H9 (cell line): ENCODE data around the gene STK17B. TPM values are rescaled to one million over a fixed set of nuclear protein-coding genes. Genes with fewer than 3 reads are reported as not detected.

Experiments used
- DNase-seq: peaks from one replicate; pipeline ENCODE4 v3.0.0-alpha.2; 2017
- H2AFZ ChIP-seq: one replicate; pipeline ENCODE4 v1.6.1; 2013; ENCODE audit warnings: mild to moderate bottlenecking, low read length, control low read depth, moderate library complexity
- H2AK5ac ChIP-seq: 2 replicates; pipeline ENCODE4 v1.6.1; 2013; ENCODE audit warnings: low read length, control low read depth, mixed read lengths; ENCODE audit not compliant: insufficient read length
- H2BK120ac ChIP-seq: one replicate; pipeline ENCODE4 v1.6.1; 2013; ENCODE audit warnings: low read depth, mild to moderate bottlenecking, low read length, control low read depth, inconsistent platforms; ENCODE audit not compliant: poor library complexity, severe bottlenecking
- H2BK12ac ChIP-seq: 2 replicates; pipeline ENCODE4 v1.6.1; 2013; ENCODE audit warnings: low read length, control low read depth, mixed read lengths, low read depth; ENCODE audit not compliant: insufficient read length
- H2BK15ac ChIP-seq: 2 replicates; pipeline ENCODE4 v1.6.1; 2013; ENCODE audit warnings: low read depth, low read length, control low read depth
- H2BK20ac ChIP-seq: one replicate; pipeline ENCODE4 v1.6.1; 2013; ENCODE audit warnings: low read depth, mild to moderate bottlenecking, low read length, control low read depth, inconsistent platforms; ENCODE audit not compliant: poor library complexity, severe bottlenecking
- H2BK5ac ChIP-seq: 2 replicates; pipeline ENCODE4 v1.6.1; 2013; ENCODE audit warnings: low read length, control low read depth, mixed read lengths; ENCODE audit not compliant: insufficient read length
- H3K14ac ChIP-seq: 2 replicates; pipeline ENCODE4 v1.6.1; 2013; ENCODE audit warnings: low read length, control low read depth; ENCODE audit not compliant: insufficient read depth
- H3K18ac ChIP-seq: 2 replicates; pipeline ENCODE4 v1.6.1; 2013; ENCODE audit warnings: low read depth, mild to moderate bottlenecking, mixed read lengths, low read length, control low read depth; ENCODE audit not compliant: insufficient read length
- H3K23ac ChIP-seq: 2 replicates; pipeline ENCODE4 v1.6.1; 2013; ENCODE audit warnings: low read length, control low read depth, mixed read lengths, low read depth; ENCODE audit not compliant: insufficient read length
- H3K23me2 ChIP-seq: 2 replicates; pipeline ENCODE4 v1.6.1; 2013; ENCODE audit warnings: low read depth, mild to moderate bottlenecking, mixed read lengths, low read length, control low read depth; ENCODE audit not compliant: insufficient read length, poor library complexity, severe bottlenecking
- H3K27ac ChIP-seq: 2 replicates; pipeline ENCODE4 v1.5.1; 2013; ENCODE audit warnings: low read length, control low read depth, mixed read lengths, low read depth; ENCODE audit not compliant: insufficient read length
- H3K27me3 ChIP-seq: 2 replicates; pipeline ENCODE4 v1.6.1; 2013; ENCODE audit warnings: low read length, control low read depth, inconsistent platforms; ENCODE audit not compliant: insufficient read depth
- H3K4ac ChIP-seq: 2 replicates; pipeline ENCODE4 v1.6.1; 2013; ENCODE audit warnings: low read depth, mild to moderate bottlenecking, control low read depth, inconsistent platforms, low read length, moderate library complexity
- H3K4me1 ChIP-seq: 2 replicates; pipeline ENCODE4 v1.6.1; 2013; ENCODE audit warnings: low read length, control low read depth, inconsistent platforms; ENCODE audit not compliant: insufficient read depth
- H3K4me2 ChIP-seq: 2 replicates; pipeline ENCODE4 v1.6.1; 2013; ENCODE audit warnings: low read length, control low read depth, mixed read lengths; ENCODE audit not compliant: insufficient read length, insufficient read depth
- H3K56ac ChIP-seq: 2 replicates; pipeline ENCODE4 v1.6.1; 2013; ENCODE audit warnings: low read depth, mild to moderate bottlenecking, mixed read lengths, low read length, control low read depth; ENCODE audit not compliant: insufficient read length
- H3K79me1 ChIP-seq: 2 replicates; pipeline ENCODE4 v1.6.1; 2013; ENCODE audit warnings: low read depth, mild to moderate bottlenecking, moderate library complexity, low read length, control low read depth, inconsistent platforms; ENCODE audit not compliant: insufficient read depth, poor library complexity, severe bottlenecking
- H3K79me2 ChIP-seq: 2 replicates; pipeline ENCODE4 v1.6.1; 2013; ENCODE audit warnings: low read length, control low read depth, inconsistent platforms; ENCODE audit not compliant: insufficient read depth
- H3K9ac ChIP-seq: 2 replicates; pipeline ENCODE4 v1.6.1; 2013; ENCODE audit warnings: low read length, control low read depth, mixed read lengths; ENCODE audit not compliant: insufficient read length; ENCODE audit errors: extremely low read depth
- H3K9me3 ChIP-seq: one replicate; pipeline ENCODE4 v1.6.1; 2013; ENCODE audit warnings: low read depth, low read length, inconsistent platforms; ENCODE audit not compliant: control insufficient read depth
- H3T11ph ChIP-seq: one replicate; pipeline ENCODE4 v1.6.1; 2013; ENCODE audit warnings: mild to moderate bottlenecking, low read length, control low read depth, inconsistent platforms
- H4K20me1 ChIP-seq: one replicate; pipeline ENCODE4 v1.6.1; 2013; ENCODE audit not compliant: control insufficient read depth, insufficient read length, insufficient read depth
- H4K5ac ChIP-seq: 2 replicates; pipeline ENCODE4 v1.6.1; 2013; ENCODE audit warnings: low read depth, mild to moderate bottlenecking, mixed read lengths, low read length, control low read depth; ENCODE audit not compliant: insufficient read length
- H4K8ac ChIP-seq: replicated peaks from 2 replicates; pipeline ENCODE4 v1.6.1; 2013; ENCODE audit warnings: low read length, control low read depth, mixed read lengths, low read depth; ENCODE audit not compliant: insufficient read length
- H4K91ac ChIP-seq: 2 replicates; pipeline ENCODE4 v1.6.1; 2013; ENCODE audit warnings: low read depth, mild to moderate bottlenecking, moderate library complexity, mixed read lengths, low read length, control low read depth; ENCODE audit not compliant: insufficient read length
- H3K27ac Mint-ChIP-seq, 3 experiments: 2 replicates in 2 of 3; 3 replicates in 1 of 3; pipeline ENCODE4 v1.8.0; 2020 to 2021; ENCODE audit warnings: mixed read lengths in 3 of 3, mild to moderate bottlenecking in 1 of 3, moderate library complexity in 1 of 3
- H3K27me3 Mint-ChIP-seq: 2 replicates; pipeline ENCODE4 v1.8.0; 2021; ENCODE audit warnings: low read depth, mild to moderate bottlenecking, moderate library complexity, mixed read lengths
- H3K36me3 Mint-ChIP-seq, 3 experiments: 2 replicates in 2 of 3; 3 replicates in 1 of 3; pipeline ENCODE4 v1.8.0; 2020 to 2021; ENCODE audit warnings: low read depth in 3 of 3, mixed read lengths in 3 of 3; ENCODE audit not compliant: insufficient read depth in 1 of 3
- H3K4me1 Mint-ChIP-seq, 2 experiments: 2 replicates each; pipeline ENCODE4 v1.8.0; 2020; ENCODE audit warnings: mixed read lengths in 2 of 2
- H3K4me3 Mint-ChIP-seq, 2 experiments: 2 replicates in 1 of 2; 3 replicates in 1 of 2; pipeline ENCODE4 v1.8.0; 2020 to 2021; ENCODE audit warnings: mild to moderate bottlenecking in 2 of 2, mixed read lengths in 2 of 2, moderate library complexity in 1 of 2
- H3K9me3 Mint-ChIP-seq, 2 experiments: 2 replicates in 1 of 2; 3 replicates in 1 of 2; pipeline ENCODE4 v1.8.0; 2020; ENCODE audit warnings: mild to moderate bottlenecking in 2 of 2, mixed read lengths in 2 of 2, moderate library complexity in 1 of 2
- whole genome bisulfite sequencing: extraction: QIAGEN DNeasy Blood & Tissue Kit; methylation state at CpG from one replicate; pipeline ENCODE4 v1.1.7; 2013; ENCODE audit warnings: missing lambda C conversion rate, low lambda C conversion rate, mixed read lengths; ENCODE audit not compliant: insufficient read length; ENCODE audit errors: extremely low coverage; 5-methylcytosine and 5-hydroxymethylcytosine counted together
- total RNA-seq: library from RNA; stranded (reverse); gene quantifications from 2 replicates; pipeline ENCODE4 v1.2.1, GENCODE V29; 2021
- TF ChIP-seq, protein P1 (sequence below): fragments of 200-600 bp; sonication (generic); conservative IDR thresholded peaks from 3 replicates; pipeline ENCODE4 v1.8.0; 2021; ENCODE audit warnings: antibody characterized with exemption, mild to moderate bottlenecking

Gene STK17B
- total RNA-seq, 1 experiment from 2014 or later: 6.1 TPM

DNA sequence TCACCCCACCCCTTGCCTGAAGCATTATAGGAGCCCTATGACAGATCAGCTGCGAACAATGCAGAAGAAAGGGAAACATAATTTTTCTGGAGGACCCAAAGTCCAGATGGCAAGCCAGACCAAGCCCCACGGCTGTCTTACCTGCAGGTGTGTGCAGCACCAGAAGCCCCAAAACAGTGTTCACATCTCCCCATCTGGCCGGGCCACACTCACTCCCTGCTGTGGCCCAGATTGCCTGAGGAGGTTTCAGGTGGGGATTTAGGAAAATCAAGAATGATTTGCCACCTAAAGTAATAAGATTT, 11.7 kb upstream of the STK17B start:
- Histone ChIP-seq H3K27me3 (no peaks in the 10 kb centered on the region), H3K9ac (no peak overlapping the region), H3K4ac (no peak overlapping the region), H3K79me2 (no peaks in the 10 kb centered on the region), H2BK120ac (no peak overlapping the region), H2BK20ac (no peak overlapping the region), H3K27ac (no peak overlapping the region), H4K91ac (no peak overlapping the region), H4K5ac (no peak overlapping the region), H2AK5ac (no peak overlapping the region), H4K8ac (no peak overlapping the region), H2BK12ac (no peak overlapping the region), H3K23me2 (no peaks in the 10 kb centered on the region), H3K9me3 (no peaks in the 10 kb centered on the region), H3K14ac (no peak overlapping the region), H3K18ac (no peak overlapping the region), H2BK5ac (no peak overlapping the region), H3K4me1 (no peaks in the 10 kb centered on the region), H3K56ac (no peak overlapping the region), H3K4me2 (no peak overlapping the region), H4K20me1 (no peaks in the 10 kb centered on the region), H3T11ph (no peak overlapping the region), H3K23ac (no peak overlapping the region), H3K79me1 (no peaks in the 10 kb centered on the region), H2BK15ac (no peak overlapping the region), H2AFZ (no peak overlapping the region)
- Mint-ChIP-seq H3K4me3 (no peak overlapping the region), H3K27me3 (no peaks in the 10 kb centered on the region), H3K4me1 (no peaks in the 10 kb centered on the region; a peak in 1 of 4 replicates), H3K36me3 (no peaks in the 10 kb centered on the region), H3K27ac (no peak overlapping the region), H3K9me3 (peaks cover 0 to 3% of the 10 kb centered on the region in 2 experiments; a peak in 2 of 5 replicates)
- no CpG with 5 or more reads among the region's 3 CpGs for WGBS
- TF ChIP-seq, protein P1, sequence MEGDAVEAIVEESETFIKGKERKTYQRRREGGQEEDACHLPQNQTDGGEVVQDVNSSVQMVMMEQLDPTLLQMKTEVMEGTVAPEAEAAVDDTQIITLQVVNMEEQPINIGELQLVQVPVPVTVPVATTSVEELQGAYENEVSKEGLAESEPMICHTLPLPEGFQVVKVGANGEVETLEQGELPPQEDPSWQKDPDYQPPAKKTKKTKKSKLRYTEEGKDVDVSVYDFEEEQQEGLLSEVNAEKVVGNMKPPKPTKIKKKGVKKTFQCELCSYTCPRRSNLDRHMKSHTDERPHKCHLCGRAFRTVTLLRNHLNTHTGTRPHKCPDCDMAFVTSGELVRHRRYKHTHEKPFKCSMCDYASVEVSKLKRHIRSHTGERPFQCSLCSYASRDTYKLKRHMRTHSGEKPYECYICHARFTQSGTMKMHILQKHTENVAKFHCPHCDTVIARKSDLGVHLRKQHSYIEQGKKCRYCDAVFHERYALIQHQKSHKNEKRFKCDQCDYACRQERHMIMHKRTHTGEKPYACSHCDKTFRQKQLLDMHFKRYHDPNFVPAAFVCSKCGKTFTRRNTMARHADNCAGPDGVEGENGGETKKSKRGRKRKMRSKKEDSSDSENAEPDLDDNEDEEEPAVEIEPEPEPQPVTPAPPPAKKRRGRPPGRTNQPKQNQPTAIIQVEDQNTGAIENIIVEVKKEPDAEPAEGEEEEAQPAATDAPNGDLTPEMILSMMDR: no peak
- DNase-seq: no peak
